GM19043 (cell line): ENCODE data around the gene CCN5.
"Not testable (repeated sequence)": the region's sequence is repeated elsewhere in the genome, so short reads cannot be mapped to it uniquely, and the experiment has no call there.

ENCODE experiments used
- ATAC-seq: cut with Tn5 transposase; IDR thresholded peaks from one replicate; pipeline ENCODE4 v1.9.1; 2021; ENCODE audit warnings: low read depth; ENCODE audit not compliant: unreplicated experiment

Gene CCN5

DNA sequence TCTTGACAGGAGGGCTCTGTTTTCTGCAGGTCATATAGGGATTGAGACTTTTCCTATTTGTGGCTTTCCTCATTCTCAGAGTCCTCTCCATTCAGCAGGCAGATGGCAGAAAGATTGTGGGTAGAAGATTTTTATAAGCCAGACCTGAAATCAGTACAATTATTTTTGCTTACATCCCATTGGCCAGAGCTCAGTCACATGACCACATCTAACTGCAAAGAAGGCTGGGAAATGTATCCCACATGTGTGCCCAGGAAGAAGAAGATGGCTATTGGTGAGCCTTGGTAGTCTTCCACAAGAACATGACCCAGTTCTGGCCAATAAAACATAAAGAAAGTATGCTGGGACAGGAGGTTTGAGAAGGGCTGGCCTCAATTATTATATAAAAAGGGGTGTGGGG lies 21.5 kb upstream of the CCN5 start:
- no peak for ATAC-seq

DNA sequence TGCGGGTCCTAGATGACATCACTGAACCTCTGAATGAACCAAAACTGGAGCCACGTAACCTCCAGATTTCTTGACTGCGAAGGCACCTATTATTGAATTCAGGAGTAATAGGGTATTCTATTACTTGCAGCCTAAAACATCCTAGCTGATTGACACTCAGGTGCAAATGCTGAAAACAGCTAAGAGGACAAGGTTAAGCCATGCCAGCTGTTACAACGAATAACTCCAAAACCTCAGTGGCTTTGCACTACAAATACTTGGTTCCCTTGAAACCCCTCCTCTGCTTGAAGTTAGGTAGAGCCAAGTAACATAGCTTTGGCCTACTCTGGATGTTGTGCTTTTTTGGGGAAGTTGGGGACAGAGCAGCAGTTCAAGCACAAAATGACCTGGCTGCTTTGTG lies 21.0 kb upstream of the CCN5 start:
- no peak for ATAC-seq

DNA sequence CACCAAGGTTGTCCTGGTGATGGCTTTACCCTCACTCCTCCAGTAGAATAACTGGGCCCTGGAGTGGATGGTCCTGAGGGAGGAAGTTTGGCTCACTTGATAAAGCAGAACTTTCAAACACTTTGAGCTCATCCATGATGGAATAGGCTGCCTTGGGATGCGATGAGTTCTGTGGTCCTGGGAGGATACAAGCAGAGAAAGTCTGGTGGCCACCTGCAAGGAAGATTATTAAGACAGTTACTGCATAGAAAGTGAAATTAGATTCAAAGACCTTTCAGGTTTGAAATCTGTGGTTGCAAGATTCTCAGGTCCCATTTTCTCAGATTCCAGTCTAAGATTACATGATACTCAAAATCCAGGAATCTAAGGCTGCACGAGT lies 19.9 kb upstream of the CCN5 start:
- ATAC-seq = no peak

DNA sequence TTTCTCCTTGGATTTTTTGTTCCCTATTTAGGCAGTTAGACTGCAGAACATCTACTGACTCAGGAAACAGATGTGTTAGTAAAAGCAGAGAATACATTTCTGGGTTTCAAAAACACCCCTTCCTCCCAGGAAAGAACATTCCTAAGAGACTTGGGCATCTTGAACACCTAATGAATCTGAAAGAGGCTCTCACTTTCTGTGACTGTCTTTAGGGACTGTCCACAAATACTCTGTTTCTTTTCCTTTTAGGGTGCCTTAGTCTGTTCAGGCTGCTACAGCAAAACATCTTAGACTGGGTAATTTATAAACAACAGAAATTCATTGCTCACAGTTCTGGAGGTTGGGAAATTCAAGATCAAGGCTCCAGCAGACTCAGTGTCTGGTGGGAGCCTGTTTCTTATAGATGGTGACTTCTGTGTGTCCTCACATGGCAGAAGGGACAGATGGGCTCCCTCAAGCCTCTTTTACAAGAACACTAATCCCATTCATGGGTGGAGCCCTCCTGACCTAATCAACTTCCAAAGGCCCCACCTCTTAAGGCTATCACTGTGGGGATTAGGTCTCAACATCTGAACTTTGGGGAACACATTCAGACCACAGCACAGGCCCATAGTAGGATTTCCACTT lies 19.4 kb upstream of the CCN5 start:
- ATAC-seq = no peak

DNA sequence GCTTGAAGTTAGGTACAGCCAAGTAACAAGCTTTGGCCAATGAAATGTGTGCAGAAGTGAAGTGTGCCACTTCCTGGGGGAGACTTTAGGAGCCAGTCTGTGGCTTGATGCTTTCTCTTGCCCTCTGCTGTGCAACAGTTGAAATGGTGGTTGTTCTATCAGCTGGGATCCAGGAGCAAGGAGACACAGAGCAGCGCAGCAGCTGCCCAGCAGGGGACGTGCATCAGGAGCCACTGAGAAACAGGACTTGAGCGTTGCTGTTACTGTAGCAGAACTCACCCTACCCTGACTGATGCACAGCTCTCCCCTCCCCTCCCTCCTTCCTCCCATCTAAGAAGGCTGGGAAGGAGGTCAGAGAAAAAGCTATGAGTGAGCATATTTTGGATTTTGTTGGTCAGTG lies 18.9 kb upstream of the CCN5 start:
- ATAC-seq = no peak

DNA sequence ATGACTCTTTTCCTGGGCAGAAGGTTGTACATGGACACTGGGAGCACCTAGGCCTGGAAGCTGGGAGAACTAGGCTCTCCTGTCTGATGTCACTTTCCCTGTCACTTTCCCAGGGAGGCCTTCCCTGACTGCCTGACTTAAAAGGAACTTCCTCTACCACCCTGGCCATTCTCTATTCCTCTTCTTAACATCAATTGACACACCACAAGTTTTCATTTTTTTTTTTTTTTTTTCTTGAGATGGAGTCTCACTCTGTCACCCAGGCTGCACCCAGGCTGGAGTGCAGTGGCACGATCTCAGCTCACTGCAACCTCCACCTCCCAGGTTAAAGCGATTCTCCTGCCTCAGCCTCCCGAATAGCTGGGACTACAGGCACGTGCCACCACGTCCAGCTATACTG lies 18.1 kb upstream of the CCN5 start:
- not testable (repeated sequence) for ATAC-seq

DNA sequence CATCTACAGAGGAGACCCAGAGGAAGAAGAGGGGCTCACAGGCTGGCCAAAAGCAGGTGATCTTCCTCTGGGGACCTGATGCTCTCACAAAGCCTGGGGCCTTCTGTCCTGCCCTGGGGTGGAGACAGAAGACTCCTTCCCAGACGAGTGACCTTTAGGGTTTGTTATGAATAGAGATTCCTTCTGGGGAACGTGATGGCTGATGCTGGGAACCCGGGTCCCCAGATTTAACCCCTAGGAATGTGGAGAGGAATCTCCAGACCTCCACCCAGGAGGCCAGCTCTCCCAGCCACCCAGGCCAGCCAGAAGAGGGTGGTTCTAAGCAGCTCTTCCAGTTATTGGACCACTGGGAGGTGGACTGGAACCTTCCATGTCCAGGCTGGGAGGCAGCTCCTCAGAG lies 16.8 kb upstream of the CCN5 start:
- no peak for ATAC-seq

DNA sequence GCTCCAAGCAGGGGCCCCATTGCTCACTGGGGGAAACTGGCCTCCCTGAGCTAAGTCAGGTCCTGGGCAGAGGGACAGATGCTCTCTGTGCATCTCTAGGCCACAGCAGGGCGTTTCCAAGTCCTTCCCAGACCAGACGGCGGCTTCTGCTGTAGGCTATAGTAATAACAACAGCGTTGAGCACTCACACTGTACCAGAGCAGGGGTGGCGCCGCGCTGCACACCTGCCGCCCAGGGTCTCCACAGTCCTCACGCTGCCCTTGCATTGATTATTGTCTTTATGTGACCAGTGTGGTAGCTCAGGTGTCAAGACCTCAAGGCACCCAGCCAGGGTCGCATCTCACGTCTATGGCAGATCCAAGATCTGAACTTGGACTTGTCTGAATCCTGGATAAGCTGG lies 14.9 kb upstream of the CCN5 start:
- ATAC-seq = no peak

DNA sequence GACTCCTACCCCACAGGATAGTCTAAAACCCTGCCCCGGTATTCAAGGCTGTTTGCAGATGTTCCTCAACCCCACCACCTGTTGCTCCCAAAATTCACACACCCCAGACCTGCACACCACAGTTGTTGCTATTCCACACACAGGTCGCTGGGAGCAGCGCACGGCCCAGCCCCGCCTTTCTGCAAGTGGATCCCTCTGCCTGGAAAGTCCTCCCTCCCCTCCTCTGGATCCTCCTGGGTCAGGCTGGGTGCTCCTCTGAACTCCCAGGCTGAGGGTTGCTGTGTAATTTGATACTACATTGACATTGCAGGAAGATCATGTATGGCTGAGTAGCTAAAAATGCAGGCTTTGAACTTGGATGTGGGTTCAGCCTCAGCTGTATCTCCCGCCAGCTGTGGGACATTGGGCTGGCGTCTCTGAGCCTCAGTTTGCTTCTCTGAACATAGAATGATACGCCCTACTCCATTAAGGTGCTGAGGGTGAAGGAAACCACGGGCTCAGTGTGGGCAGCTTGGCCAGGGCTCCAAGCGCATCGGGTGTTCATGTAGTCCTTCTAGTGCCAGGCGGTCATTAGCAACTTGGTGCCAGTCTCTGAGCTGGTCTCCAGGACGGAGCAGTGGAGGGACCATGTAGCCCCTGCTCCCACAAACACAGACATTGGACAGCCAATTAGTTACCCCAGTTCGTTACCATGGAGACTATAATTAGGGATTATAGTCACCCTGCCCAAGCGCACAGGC lies 13.9 kb upstream of the CCN5 start:
- ATAC-seq = no peak

DNA sequence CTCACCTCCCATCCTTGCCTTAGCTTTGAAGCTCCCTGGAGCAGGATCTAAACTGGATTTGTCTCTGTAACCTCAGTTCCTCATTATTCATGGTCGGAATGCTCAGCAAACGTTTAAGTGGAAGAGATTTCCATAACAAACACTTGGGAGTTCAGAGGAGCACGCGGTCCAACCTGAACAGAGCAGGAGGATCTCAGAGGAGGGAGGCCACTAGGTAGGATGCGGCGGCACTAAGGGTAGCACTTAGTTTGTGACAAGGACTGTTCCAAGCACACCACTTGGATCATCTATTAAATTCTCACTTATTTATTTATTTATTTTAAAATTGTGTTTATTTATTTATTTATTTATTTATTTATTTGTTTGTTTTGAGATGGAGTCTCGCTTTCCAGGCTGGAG lies 13.3 kb upstream of the CCN5 start:
- ATAC-seq = no peak

DNA sequence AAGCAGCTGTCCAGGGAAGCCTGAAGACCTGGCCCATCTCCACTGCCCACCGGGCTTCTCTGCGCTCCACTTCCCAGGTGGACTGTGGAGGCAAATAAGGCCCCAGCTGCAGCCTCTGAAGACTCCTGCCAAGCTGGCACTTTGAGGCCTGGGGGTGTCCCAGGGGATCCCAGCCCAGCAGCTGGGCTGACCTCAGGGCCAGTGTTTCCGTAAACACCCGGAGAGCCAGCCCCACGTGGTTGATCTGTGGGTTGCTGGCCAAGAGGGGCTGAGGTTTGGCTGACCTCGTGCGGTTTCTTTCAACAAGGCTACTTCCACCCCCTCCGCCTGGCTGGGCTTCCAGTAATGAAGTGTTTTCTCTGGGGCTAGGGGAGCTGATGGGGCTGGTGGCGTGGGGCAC lies 12.4 kb upstream of the CCN5 start:
- no peak for ATAC-seq

DNA sequence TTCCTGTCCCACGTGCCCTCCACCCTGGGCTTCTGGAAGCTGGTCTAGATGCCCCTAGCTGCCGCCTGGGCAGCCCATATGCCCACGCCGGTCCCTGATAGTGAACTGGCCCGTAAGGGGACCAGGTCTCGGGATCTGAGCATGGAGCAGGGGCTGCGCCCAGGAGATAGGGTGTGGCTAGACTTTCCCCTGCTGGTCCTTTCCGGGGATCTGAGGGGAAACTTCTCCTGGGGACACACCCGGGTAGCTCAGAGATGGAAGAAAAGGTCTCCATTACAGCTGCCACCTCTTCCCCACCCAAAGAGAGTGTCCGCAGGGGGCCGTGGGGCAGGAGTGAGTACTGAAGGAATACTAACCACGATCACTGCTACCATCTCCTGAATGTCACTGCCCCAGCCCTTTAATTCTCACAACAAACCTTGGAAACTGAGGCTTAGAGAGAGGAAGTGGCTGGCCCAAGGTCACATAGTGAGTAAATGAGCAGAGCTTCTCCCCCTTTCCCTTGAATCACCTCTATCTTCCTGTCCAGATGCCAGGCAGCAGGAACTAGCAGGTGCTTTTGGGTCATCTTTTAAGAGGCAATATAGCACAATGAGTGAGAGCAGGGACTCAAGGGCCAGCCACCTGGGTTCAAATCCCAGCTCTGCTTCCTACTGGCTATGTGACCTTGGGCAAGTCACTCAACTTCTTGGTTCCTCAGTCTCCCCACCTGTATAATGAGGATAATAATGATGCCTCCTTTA lies 11.8 kb upstream of the CCN5 start:
- no peak for ATAC-seq

DNA sequence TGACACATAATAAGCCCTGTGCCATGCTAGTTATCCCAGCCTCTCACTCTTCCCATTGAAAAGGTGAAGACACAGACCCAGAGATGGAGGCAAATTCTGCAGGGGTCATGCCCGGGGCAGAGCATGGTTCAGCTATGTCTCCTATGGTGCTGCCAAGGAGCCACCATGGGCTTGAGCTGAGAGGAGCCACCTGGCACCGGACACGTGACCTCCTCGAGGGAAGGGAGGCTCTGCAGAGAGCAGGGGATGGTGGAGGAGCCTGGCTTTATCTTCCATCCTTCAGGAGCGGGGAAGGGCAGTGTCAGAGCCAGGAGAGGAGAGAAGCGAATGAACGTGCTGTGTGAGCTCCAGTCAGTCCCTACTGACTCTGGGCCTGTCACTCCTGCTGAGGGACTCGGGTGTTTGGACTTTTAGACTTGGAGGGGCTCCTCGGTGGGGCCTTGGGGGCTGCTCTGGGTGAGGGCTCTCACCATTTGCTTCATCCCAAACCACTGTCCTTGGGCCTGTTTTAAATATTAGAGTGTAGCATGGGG lies 11.1 kb upstream of the CCN5 start:
- no peak for ATAC-seq

DNA sequence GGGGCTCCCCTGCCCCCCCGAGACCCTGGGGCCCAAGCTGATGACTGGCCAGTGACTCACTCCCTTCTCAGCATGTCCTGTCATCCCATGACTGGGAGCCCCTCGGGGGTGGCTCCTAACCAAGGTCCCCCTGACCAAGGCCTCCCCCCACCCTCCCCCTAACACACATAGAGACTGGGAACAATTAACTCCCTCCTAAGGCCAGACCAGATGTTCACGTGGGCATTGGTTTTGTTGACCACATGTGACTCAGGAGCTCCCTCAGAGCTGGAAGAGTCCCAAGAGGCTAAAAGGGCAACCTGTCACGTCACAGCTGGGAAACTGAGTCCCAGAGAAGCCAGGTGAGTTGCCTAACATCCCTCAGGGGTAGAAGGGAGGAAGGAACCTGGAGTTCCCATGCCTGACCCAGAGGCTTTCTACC lies 10.6 kb upstream of the CCN5 start:
- no peak for ATAC-seq

DNA sequence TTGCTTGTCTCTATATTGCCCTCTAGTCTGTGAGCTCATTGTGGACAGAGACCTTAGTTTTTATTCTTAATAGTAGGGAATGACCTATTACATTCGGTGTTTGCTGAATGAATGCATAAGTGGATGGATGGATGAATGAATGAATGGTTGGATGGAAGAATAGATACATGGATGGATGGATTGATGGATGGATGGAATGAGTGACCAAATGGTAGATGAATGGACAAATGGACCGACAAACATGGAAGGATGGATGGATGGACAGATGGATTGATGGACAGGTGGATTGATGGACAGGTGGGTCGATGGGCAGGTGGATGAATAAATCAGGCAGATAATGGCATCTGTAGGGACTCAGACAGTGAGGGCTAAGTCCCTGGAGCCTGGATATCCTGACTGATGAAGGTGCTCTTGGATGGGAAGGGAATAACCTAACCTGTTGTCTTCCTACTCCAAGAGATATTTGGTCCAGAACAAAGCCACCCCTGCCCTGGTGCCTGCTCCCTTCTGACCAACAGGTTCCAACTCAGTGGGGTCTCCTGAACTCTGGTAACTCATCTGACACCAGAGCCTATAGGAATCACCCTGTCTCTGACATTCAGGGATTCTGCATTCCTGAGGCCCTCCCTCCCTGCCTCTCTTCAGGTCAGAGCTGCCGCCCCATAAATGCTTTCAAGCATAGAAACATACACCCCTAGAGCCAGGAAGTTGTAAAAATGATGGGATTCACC lies 9.6 kb upstream of the CCN5 start:
- no peak for ATAC-seq

DNA sequence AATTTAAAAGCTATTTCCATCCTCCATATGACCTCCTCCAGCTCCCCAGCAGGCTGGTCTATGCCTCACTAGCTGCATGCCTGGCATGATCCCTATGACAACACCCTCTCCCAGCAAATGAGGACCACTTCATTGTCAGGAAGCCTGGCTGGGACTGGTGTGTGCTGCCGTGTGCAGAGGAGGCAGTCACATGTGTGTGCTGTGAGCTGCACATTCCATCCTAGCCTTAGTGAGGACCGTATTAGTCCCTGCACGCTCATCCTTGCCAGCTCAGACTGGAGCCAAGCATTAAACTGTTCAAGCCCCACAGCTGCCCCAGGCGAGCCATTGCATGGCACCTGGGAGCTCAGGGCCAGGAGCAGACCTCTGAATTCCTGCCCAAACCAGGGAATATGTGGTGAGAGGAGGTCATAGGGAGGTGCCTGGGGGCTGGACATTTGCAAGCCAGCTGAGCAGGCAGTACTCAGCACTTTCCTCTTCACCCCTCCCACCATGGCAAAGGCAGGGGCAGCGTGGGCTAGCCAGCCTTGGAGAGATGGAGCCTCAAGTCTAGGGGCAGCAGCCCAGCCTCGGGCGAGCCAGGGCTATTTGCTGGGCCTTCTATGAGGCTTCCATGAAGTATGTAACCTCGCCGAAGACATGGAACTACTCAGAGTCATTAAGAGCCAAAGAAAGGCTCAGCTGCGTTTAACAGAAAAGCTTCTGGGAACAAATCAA lies 8.7 kb upstream of the CCN5 start:
- no peak for ATAC-seq

DNA sequence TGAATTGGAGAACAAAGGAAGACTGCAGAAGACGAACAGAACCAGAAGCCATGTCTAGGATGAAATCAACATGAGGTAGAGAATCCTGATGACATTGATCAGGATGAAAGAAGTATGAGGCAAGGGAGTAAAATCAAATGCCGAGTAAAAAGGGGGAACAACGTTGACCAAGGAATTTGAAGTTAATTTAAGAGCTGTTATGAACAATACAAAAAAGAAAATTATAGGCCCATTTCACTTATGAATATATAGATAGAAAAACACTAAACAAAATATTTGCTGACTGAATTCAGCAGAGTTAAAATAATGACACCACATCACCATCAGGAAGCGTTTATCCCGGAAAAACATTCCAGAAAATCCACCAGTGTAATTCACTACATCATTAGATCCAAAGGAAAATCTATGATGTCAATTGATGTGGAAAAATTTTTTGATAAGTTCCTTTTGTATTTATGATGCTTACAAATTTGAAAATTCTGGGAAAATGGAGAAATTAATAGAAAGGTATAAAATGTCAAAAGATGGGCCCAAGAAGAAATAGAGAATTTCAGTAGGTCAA lies 8.1 kb upstream of the CCN5 start:
- no peak for ATAC-seq

DNA sequence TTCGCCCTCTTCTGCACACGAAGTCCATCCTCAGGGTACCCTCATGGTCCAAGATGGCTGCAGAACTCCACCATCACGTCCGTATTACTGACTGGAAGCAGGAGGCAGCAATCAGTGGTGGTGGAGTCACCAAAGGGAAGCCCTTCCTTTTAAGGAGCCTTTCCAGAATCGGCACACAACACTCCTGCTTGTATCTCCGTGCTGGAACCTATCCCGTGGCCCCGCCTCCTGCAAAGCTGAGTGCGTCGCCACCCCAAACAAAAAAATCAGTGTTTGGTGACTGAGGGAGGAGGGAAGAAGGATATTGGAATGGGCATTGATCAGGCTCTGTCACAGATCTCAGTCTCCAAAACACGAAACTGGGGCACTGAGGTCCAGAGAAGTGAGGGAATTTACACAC lies 5.8 kb upstream of the CCN5 start:
- no peak for ATAC-seq

DNA sequence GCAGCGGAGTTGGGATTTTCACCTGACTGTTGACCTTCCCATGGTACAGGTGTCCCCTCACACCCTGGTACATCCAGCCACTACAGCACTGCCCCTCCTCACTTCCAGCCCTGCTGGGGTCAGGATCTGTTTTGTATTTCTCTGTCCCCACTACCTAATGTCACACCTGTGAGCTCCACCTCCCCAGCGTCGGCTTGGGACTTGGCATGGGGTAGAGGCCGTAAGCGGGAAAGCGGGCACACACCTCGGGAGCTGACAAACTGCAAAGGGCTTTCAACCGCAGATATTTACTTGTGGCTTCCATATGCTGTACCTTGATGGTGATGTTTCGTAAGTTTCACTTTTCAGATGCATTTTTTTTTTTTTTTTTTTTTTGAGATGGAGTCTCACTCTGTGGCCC lies 5.4 kb upstream of the CCN5 start:
- no peak for ATAC-seq

DNA sequence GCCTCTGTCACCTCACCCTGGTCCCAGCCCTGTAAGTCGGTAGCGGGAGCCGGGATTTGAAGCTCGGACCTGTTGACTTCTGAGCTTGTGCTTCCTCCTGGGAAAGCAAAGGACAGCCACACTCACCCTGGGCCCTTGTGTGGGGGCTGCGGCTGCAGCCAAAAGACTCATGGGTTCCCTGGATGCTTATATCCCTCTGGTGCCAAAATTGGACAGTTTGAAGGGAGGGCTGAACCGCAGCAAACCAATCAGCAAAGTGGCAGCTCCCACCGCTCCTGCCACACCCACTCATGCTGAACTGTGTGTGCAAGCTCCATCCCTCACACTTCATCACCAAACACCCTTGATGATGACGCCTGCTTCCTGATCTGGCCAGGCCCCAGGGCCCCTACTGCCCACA lies 3.9 kb upstream of the CCN5 start:
- ATAC-seq = no peak
